Keratinocyte (primary cell): Measurements from ENCODE around the gene DVL1. TPM values are rescaled to one million over a fixed set of nuclear protein-coding genes. Genes with fewer than 3 reads are reported as not detected.

Source experiments
- DNase-seq: peaks from one replicate; pipeline ENCODE4 v3.0.0-alpha.2; 2011; ENCODE audit warnings: low read depth, missing footprints, low spot score
- FAIRE-seq: peaks from 2 replicates; lab custom pipeline; 2011; peaks lifted over from hg19 to GRCh38; lab: Jason Lieb, UNC
- H2AFZ ChIP-seq: 2 replicates; pipeline ENCODE4 v1.6.0; 2012; ENCODE audit warnings: low read length, control low read depth, inconsistent platforms; ENCODE audit not compliant: control insufficient read depth
- H3K27ac ChIP-seq: 2 replicates; pipeline ENCODE4 v1.5.1; 2011; ENCODE audit warnings: low read length; ENCODE audit not compliant: control insufficient read depth, insufficient read depth
- H3K27me3 ChIP-seq: 3 replicates; pipeline ENCODE4 v1.6.0; 2011; ENCODE audit warnings: low read length; ENCODE audit not compliant: control insufficient read depth, insufficient read depth; ENCODE audit errors: extremely low read depth
- H3K36me3 ChIP-seq, 2 experiments: 2 replicates in 1 of 2; 3 replicates in 1 of 2; pipeline ENCODE4 v1.5.1; 2011; ENCODE audit warnings: low read length in 2 of 2, mild to moderate bottlenecking in 1 of 2; ENCODE audit not compliant: control insufficient read depth in 2 of 2, insufficient read depth in 2 of 2; ENCODE audit errors: extremely low read depth in 1 of 2
- H3K4me1 ChIP-seq: 3 replicates; pipeline ENCODE4 v1.5.1; 2011; ENCODE audit warnings: low read length; ENCODE audit not compliant: control insufficient read depth, insufficient read depth; ENCODE audit errors: extremely low read depth
- H3K4me2 ChIP-seq: 3 replicates; pipeline ENCODE4 v1.6.0; 2011; ENCODE audit warnings: low read depth, low read length; ENCODE audit not compliant: control insufficient read depth, insufficient read depth; ENCODE audit errors: extremely low read depth
- H3K4me3 ChIP-seq, 3 experiments: fragments of 200-600 bp in 1 of 3; sonication (generic) in 1 of 3; 2 replicates in 2 of 3; 3 replicates in 1 of 3; pipeline ENCODE4 v1.5.1; 2011 to 2016; ENCODE audit warnings: low read length in 3 of 3, mild to moderate bottlenecking in 3 of 3, control low read depth in 2 of 3, inconsistent platforms in 1 of 3, low read depth in 1 of 3, mixed read lengths in 1 of 3, mixed run types in 1 of 3, moderate library complexity in 1 of 3; ENCODE audit not compliant: control insufficient read depth in 2 of 3, insufficient read depth in 2 of 3; ENCODE audit errors: extremely low read depth in 1 of 3
- H3K79me2 ChIP-seq: 2 replicates; pipeline ENCODE4 v1.6.0; 2012; ENCODE audit warnings: low read length; ENCODE audit not compliant: control insufficient read depth, insufficient read depth
- H3K9ac ChIP-seq: 3 replicates; pipeline ENCODE4 v1.6.0; 2011; ENCODE audit warnings: low read length; ENCODE audit not compliant: control insufficient read depth, insufficient read depth; ENCODE audit errors: extremely low read depth
- H3K9me1 ChIP-seq: 3 replicates; pipeline ENCODE4 v1.6.0; 2011; ENCODE audit warnings: low read length; ENCODE audit not compliant: control insufficient read depth, insufficient read depth; ENCODE audit errors: extremely low read depth
- H3K9me3 ChIP-seq: 2 replicates; pipeline ENCODE4 v1.5.1; 2012; ENCODE audit warnings: low read depth, low read length; ENCODE audit not compliant: control insufficient read depth
- H4K20me1 ChIP-seq: 3 replicates; pipeline ENCODE4 v1.6.0; 2011; ENCODE audit warnings: low read length; ENCODE audit not compliant: control insufficient read depth, insufficient read depth; ENCODE audit errors: extremely low read depth
- CTCF ChIP-seq, 3 experiments: IDR thresholded peaks in 1 of 3; conservative IDR thresholded peaks in 1 of 3; optimal IDR thresholded peaks in 1 of 3; 2 replicates in 2 of 3; 3 replicates in 1 of 3; pipeline versions ENCODE3 to v1.5.1; 2011; ENCODE audit warnings: low read length in 3 of 3, mild to moderate bottlenecking in 3 of 3, moderate library complexity in 2 of 3, control low read depth in 1 of 3, inconsistent platforms in 1 of 3; ENCODE audit not compliant: insufficient read depth in 2 of 3; ENCODE audit errors: extremely low read depth in 1 of 3
- EZH2 ChIP-seq: IDR thresholded peaks from one replicate; pipeline ENCODE4 v1.6.1; 2012; ENCODE audit warnings: inconsistent platforms, mild to moderate bottlenecking, low read length, moderate library complexity
- dilution Hi-C: fragments of 300-500 bp; cut with MboI; formaldehyde crosslinking; loops from one replicate; pipeline ENCODE4 v1.7.0; 2020; ENCODE audit warnings: low sequenced_read_pairs; ENCODE audit not compliant: extremely low pct_ligation_motif_present
- polyA plus RNA-seq, 5 experiments: library from polyadenylated mRNA; depleted of rRNA in 3 of 5; stranded (reverse) in 3 of 5; stranded (forward) in 1 of 5; unstranded in 1 of 5; fragments of >200 nt; gene quantifications; 1 replicate in 1 of 5; 2 replicates in 3 of 5; 3 replicates in 1 of 5; pipeline versions ENCODE4 v1.2.1 to v1.2.3, GENCODE V29; 2011 to 2012; ENCODE audit warnings: missing spikeins in 2 of 5, low read depth in 1 of 5, low replicate concordance in 1 of 5

The DVL1 gene
- polyA plus RNA-seq, 1 donor (not counting 4 experiments of a cell fraction or from before 2014, with no cell fraction given): 31.6 TPM

DNA sequence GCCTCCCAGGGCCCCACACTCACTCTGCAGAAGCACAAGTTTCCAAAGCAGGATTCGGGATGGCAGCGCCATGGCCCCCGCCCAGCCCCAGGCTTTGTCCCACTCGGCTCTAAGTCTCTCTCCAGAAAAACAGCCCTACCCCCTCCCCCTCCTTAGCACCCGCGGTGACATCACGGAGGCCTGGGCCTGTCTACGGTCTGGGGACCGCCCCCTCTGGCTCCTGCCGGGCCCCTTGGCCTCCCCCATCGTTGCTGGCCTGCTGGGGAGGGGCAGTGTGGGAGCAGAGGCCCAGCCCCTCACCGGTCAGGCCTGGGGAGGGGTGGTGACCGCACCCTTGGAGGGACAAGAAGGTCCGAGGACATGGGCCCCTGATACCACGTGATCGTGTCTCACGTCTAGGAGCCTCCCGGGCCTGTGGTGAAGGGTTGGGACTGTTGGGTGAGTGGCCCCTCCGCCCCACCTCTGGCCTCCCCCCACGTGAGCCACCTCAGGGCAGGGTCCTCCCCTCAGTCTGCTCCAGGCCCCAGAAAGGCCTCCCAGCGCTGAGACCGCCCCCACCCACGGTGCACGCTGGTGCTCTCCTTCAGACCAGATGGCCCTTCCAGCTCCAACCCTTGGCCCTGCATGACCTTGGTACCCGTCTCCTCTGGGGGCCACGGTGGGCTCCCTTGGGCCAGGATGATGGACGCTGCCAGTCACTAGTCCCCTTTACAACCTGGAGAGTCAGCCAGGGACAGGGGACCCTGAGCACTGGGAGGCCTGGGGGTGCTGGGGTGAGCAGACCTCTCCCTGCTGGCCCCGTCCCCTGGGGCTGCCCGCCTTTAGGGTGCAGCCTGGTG is 9.4 kb upstream of the DVL1 start, which contains the start of gene MXRA8:
TSS of gene MXRA8 (minus strand) at position 123 of the 839 bp plus-strand sequence. CDS start at position 72, 51 bp downstream.
- Histone ChIP-seq H3K4me2 (no peak within 1 kb of the TSS), H3K27ac (no peak within 1 kb of the TSS), H3K9me1 (no peaks in the 10 kb centered on the region), H3K79me2 (no peaks in the 10 kb centered on the region), H3K9ac (no peak within 1 kb of the TSS), H4K20me1 (no peaks in the 10 kb centered on the region), H3K9me3 (no peaks in the 10 kb centered on the region), H3K36me3 (no peaks in the 10 kb centered on the region), H3K27me3 (peaks cover 8% of the 10 kb centered on the region), H3K4me3 (no peak within 1 kb of the TSS), H2AFZ (no peak within 1 kb of the TSS), H3K4me1 (peaks cover 19% of the 10 kb centered on the region)
- dilution Hi-C loops: no loop called here
- FAIRE-seq (no peak), DNase-seq (no peak)
- TF ChIP-seq CTCF (optimal IDR thresholded peaks at IDR 0.05 in 1 of 3, IDR thresholded peaks at IDR 0.05 in 1 of 3, conservative IDR thresholded peaks at IDR 0.05 in 1 of 3; ENCODE audit: extremely low read depth in 1 of 3, insufficient read depth in 2 of 3, low read length in 3 of 3): no peak
- no peak for TF ChIP-seq EZH2

DNA sequence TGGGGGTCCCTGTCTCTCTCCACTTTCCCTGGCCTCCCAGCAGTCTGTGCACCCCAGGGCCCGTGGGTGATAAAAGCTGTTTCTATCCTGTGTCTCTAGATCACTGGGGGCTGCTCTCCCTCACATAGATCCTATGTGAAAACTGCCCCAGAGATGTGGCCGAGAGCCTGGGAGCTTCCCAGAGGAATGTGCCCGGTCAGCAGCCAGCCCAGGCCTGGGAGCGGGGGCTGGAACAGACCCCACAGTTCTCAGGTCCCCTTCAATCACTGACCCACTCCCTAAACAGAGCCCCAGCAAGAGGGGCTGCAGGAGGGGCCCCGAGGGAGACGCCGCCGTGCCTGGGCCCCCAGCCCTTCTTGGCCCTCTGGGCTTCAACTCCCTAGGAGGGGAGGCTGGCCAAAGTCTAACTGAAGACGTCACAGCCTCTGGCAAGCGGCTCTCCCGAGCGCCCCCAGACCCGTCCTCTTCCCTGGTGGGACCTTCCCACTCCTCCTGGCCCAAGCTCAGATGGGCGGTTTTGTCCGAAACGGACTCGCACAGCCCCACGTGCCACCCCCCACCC is 8.7 kb upstream of the DVL1 start:
- no peaks in the 10 kb centered on the region for H3K79me2 ChIP-seq
- peaks cover 19% of the 10 kb centered on the region for H3K4me1 ChIP-seq
- no peak overlapping the region for H3K9ac ChIP-seq
- H3K4me3 ChIP-seq: no peak overlapping the region
- H3K27ac ChIP-seq: no peak overlapping the region
- no peaks in the 10 kb centered on the region for H3K36me3 ChIP-seq
- H3K4me2 ChIP-seq: no peak overlapping the region
- no peaks in the 10 kb centered on the region for H4K20me1 ChIP-seq
- H3K27me3 ChIP-seq: peaks cover 8% of the 10 kb centered on the region
- TF ChIP-seq EZH2 (no peak), CTCF (optimal IDR thresholded peaks at IDR 0.05 in 1 of 3, IDR thresholded peaks at IDR 0.05 in 1 of 3, conservative IDR thresholded peaks at IDR 0.05 in 1 of 3; ENCODE audit: extremely low read depth in 1 of 3, insufficient read depth in 2 of 3, low read length in 3 of 3) (no peak)
- DNase-seq (no peak), FAIRE-seq (no peak)
- H3K9me1 ChIP-seq: no peaks in the 10 kb centered on the region
- no peaks in the 10 kb centered on the region for H3K9me3 ChIP-seq
- H2AFZ ChIP-seq: no peak overlapping the region
- dilution Hi-C loops: no loop called here
